Natural killer cell treated with Interleukin-12 subunit alpha and Interleukin-12 subunit beta and Interleukin-15 and Interleukin-18, amount 100 ng/mL, for 72 hours (primary cell): Measurements from ENCODE around the gene SUSD6. TPM values are rescaled to one million over a fixed set of nuclear protein-coding genes. Genes with fewer than 3 reads are reported as not detected.
A peak's percentile ranks its signal among the peaks of the same experiment; 100 is the strongest.

ENCODE experiments used
- ATAC-seq, 2 donors: fragments of 150-1000 bp; cut with Tn5 transposase in 1 of 2; sonication (Bioruptor Pico), chemical (Tn5 transposase) in 1 of 2; 2 replicates each; pipeline ENCODE4 v1.10.0; 2021
- DNase-seq: peaks from one replicate; pipeline ENCODE4 v3.0.0; 2022; ENCODE audit warnings: low spot score
- H3K27ac Mint-ChIP-seq, 2 donors: 1 replicate in 1 of 2; 2 replicates in 1 of 2; pipeline ENCODE4 v1.8.0; 2022; ENCODE audit warnings: mixed read lengths in 2 of 2, mild to moderate bottlenecking in 1 of 2, moderate library complexity in 1 of 2
- H3K27me3 Mint-ChIP-seq, 2 donors: 1 replicate in 1 of 2; 2 replicates in 1 of 2; pipeline ENCODE4 v1.8.0; 2022; ENCODE audit warnings: mixed read lengths in 2 of 2
- H3K36me3 Mint-ChIP-seq: one replicate; pipeline ENCODE4 v1.8.0; 2022; ENCODE audit warnings: mixed read lengths
- H3K4me1 Mint-ChIP-seq, 2 donors: 1 replicate in 1 of 2; 2 replicates in 1 of 2; pipeline ENCODE4 v1.8.0; 2022; ENCODE audit warnings: low read depth in 2 of 2, mixed read lengths in 2 of 2, mild to moderate bottlenecking in 1 of 2
- H3K4me3 Mint-ChIP-seq: one replicate; pipeline ENCODE4 v1.8.0; 2022; ENCODE audit warnings: mixed read lengths
- H3K9me3 Mint-ChIP-seq: 2 replicates; pipeline ENCODE4 v1.8.0; 2022; ENCODE audit warnings: mixed read lengths
- total RNA-seq, 2 donors: library from RNA; stranded (reverse); gene quantifications; one replicate each; pipeline ENCODE4 v1.2.3, GENCODE V29; 2022

SUSD6 gene, protein sequence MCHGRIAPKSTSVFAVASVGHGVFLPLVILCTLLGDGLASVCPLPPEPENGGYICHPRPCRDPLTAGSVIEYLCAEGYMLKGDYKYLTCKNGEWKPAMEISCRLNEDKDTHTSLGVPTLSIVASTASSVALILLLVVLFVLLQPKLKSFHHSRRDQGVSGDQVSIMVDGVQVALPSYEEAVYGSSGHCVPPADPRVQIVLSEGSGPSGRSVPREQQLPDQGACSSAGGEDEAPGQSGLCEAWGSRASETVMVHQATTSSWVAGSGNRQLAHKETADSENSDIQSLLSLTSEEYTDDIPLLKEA
- 100 to 1,000 TPM; 111 to 139 TPM for total RNA-seq

GRCh38 chr14:69611172-69612013 is at the start of gene SUSD6:
TSS of gene SUSD6 (plus strand) at chr14:69611596. CDS start at chr14:69658593, 46,997 bp downstream.
- Mint-ChIP-seq H3K27me3 (no peaks in the 10 kb centered on the region), H3K27ac (peak within 1 kb of the TSS; percentile 93 to 96), H3K4me1 (peaks cover 49 to 59% of the 10 kb centered on the region in 2 donors), H3K4me3 (peak within 1 kb of the TSS; percentile 90), H3K36me3 (peaks cover 12% of the 10 kb centered on the region), H3K9me3 (no peaks in the 10 kb centered on the region)
- DNase-seq (peak; percentile 92), ATAC-seq (peak; percentile 89 to 94)

GRCh38 chr14:69561893-69562292 is 49.5 kb upstream of the SUSD6 start:
- Mint-ChIP-seq H3K4me1 (no peaks in the 10 kb centered on the region), H3K4me3 (no peak overlapping the region), H3K9me3 (no peaks in the 10 kb centered on the region), H3K36me3 (no peaks in the 10 kb centered on the region), H3K27ac (no peak overlapping the region), H3K27me3 (peaks cover 33 to 52% of the 10 kb centered on the region in 2 donors)
- no peak for DNase-seq
- no peak for ATAC-seq

DNA sequence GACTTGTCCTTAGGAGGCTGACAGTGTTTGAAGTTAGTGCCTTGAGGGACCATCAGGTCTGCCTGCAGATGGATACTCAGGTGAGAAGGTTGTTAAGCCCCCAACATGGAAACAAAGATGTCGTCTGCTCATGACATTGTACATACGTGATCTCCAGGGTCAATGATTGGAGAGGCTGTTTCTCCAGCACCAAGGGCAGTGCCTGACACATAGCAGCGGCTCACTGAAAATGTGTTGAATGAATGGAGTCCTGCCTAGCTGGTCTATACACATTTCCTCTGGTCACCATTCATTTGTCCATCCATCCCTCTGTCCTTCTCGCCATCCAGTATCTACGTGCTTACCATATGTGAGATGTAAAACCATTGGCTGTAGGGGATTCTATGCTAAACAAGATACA is 43.8 kb upstream of the SUSD6 start:
- no peaks in the 10 kb centered on the region for H3K36me3 Mint-ChIP-seq
- peaks cover 47 to 60% of the 10 kb centered on the region in 2 donors for H3K27me3 Mint-ChIP-seq
- no peak overlapping the region for H3K27ac Mint-ChIP-seq
- ATAC-seq (no peak), DNase-seq (no peak)
- H3K4me1 Mint-ChIP-seq: no peaks in the 10 kb centered on the region
- H3K9me3 Mint-ChIP-seq: no peaks in the 10 kb centered on the region
- H3K4me3 Mint-ChIP-seq: no peak overlapping the region

- no peak overlapping the region for H3K4me3 Mint-ChIP-seq
- H3K36me3 Mint-ChIP-seq: no peaks in the 10 kb centered on the region
- H3K27ac Mint-ChIP-seq: no peak overlapping the region
- H3K4me1 Mint-ChIP-seq: peaks cover 5 to 7% of the 10 kb centered on the region in 2 donors
- ATAC-seq: no peak
- DNase-seq: no peak
- H3K9me3 Mint-ChIP-seq: no peaks in the 10 kb centered on the region
- peaks cover 53 to 64% of the 10 kb centered on the region in 2 donors for H3K27me3 Mint-ChIP-seq
These were observed 41.5 kb upstream of the SUSD6 start for GRCh38 chr14:69569859-69570258.

- Mint-ChIP-seq H3K27ac (no peak overlapping the region), H3K36me3 (no peaks in the 10 kb centered on the region), H3K4me1 (peaks cover 6 to 7% of the 10 kb centered on the region in 2 donors), H3K9me3 (no peaks in the 10 kb centered on the region), H3K27me3 (peaks cover 52 to 64% of the 10 kb centered on the region in 2 donors), H3K4me3 (no peak overlapping the region)
- ATAC-seq (no peak), DNase-seq (no peak)
These were observed 40.5 kb upstream of the SUSD6 start for GRCh38 chr14:69570836-69571330.

GRCh38 chr14:69571449-69572029 is 39.9 kb upstream of the SUSD6 start:
- Mint-ChIP-seq H3K27ac (no peak overlapping the region), H3K4me3 (no peak overlapping the region), H3K27me3 (peaks cover 53 to 64% of the 10 kb centered on the region in 2 donors), H3K4me1 (peaks cover 6 to 7% of the 10 kb centered on the region in 2 donors), H3K36me3 (no peaks in the 10 kb centered on the region), H3K9me3 (no peaks in the 10 kb centered on the region)
- ATAC-seq (no peak), DNase-seq (no peak)

- H3K4me1 Mint-ChIP-seq: peaks cover 6 to 7% of the 10 kb centered on the region in 2 donors
- no peak for DNase-seq
- no peak for ATAC-seq
- H3K27ac Mint-ChIP-seq: no peak overlapping the region
- H3K9me3 Mint-ChIP-seq: no peaks in the 10 kb centered on the region
- H3K4me3 Mint-ChIP-seq: no peak overlapping the region
- no peaks in the 10 kb centered on the region for H3K36me3 Mint-ChIP-seq
- H3K27me3 Mint-ChIP-seq: peaks cover 52 to 62% of the 10 kb centered on the region in 2 donors
These were observed 39.2 kb upstream of the SUSD6 start for GRCh38 chr14:69572030-69572840.

GRCh38 chr14:69572841-69573135 is 38.6 kb upstream of the SUSD6 start:
- peaks cover 6 to 7% of the 10 kb centered on the region in 2 donors for H3K4me1 Mint-ChIP-seq
- H3K27ac Mint-ChIP-seq: no peak overlapping the region
- H3K36me3 Mint-ChIP-seq: no peaks in the 10 kb centered on the region
- ATAC-seq: no peak
- no peaks in the 10 kb centered on the region for H3K9me3 Mint-ChIP-seq
- H3K27me3 Mint-ChIP-seq: peaks cover 48 to 58% of the 10 kb centered on the region in 2 donors
- H3K4me3 Mint-ChIP-seq: no peak overlapping the region
- DNase-seq: no peak

DNA sequence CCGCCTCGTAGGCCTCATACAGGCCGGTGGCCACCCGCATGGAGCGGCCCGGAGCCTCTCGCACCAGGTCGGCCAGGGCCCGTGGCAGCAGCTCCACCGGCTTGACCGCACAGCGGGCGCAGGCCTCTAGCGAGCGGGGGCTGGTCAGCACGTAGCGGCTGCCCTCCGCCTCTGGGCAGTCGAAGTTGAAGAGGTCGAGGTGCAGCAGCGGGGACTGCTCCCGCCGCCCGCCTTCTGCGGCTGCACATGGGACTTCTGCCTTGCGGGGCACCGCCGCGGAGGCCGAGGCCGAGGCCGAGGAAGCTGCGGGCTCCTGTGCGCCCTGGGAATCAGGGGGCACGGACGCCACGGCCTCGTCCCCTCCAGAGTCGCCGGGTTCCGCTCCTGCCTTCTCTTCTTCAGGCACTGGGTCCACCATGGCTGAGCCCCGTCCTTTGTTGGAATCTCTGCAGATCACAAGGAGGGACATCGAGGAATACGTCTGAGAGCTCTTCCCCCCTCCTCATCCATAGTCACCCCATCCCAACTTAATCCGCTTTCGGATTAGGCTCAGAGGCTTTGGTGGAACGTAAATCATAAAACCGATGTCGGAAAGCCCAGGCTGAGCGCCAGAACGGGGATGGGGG is 38.1 kb upstream of the SUSD6 start:
- Mint-ChIP-seq H3K9me3 (no peaks in the 10 kb centered on the region), H3K4me1 (peaks cover 6 to 7% of the 10 kb centered on the region in 2 donors), H3K27me3 (peaks cover 42 to 53% of the 10 kb centered on the region in 2 donors), H3K36me3 (no peaks in the 10 kb centered on the region), H3K4me3 (no peak overlapping the region), H3K27ac (no peak overlapping the region)
- ATAC-seq: no peak
- DNase-seq: no peak

GRCh38 chr14:69573831-69574262 is 37.5 kb upstream of the SUSD6 start:
- ATAC-seq: no peak

GRCh38 chr14:69574263-69574953 is 37.0 kb upstream of the SUSD6 start, which contains the start of gene CCDC177:
TSS of gene CCDC177 (minus strand) at chr14:69574871. CDS start at chr14:69573622, 1,249 bp downstream.
- peak; percentile 75 to 78 for ATAC-seq
- H3K4me3 Mint-ChIP-seq: peak within 1 kb of the TSS; percentile 68
- H3K27ac Mint-ChIP-seq: no peak within 1 kb of the TSS
- peaks cover 36 to 42% of the 10 kb centered on the region in 2 donors for H3K27me3 Mint-ChIP-seq
- no peaks in the 10 kb centered on the region for H3K9me3 Mint-ChIP-seq
- H3K36me3 Mint-ChIP-seq: no peaks in the 10 kb centered on the region
- peaks cover 6 to 7% of the 10 kb centered on the region in 2 donors for H3K4me1 Mint-ChIP-seq
- DNase-seq: peak; percentile 69

More at GRCh38 chr14:69573831-69574262, 37.5 kb upstream of the SUSD6 start:
- Mint-ChIP-seq H3K36me3 (no peaks in the 10 kb centered on the region), H3K4me1 (peaks cover 6 to 7% of the 10 kb centered on the region in 2 donors), H3K4me3 (no peak overlapping the region), H3K9me3 (no peaks in the 10 kb centered on the region), H3K27ac (no peak overlapping the region), H3K27me3 (peaks cover 39 to 47% of the 10 kb centered on the region in 2 donors)
- no peak for DNase-seq

DNA sequence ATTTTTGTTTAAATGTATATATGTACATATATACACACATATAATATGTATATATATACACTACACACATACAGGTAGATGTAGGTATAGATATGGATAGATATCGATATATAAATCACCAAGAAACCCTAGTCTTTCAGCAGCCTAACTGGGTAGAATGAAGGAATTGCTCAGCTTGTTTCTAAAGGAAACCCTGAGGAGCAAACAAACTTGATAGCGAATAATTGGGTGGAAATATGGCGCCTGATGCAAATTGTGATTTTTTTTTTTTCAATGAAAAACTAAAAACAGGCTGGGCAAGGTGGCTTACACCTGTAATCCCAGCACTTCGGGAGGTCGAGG is 36.5 kb upstream of the SUSD6 start:
- no peak for ATAC-seq
- peak overlapping the region; percentile 68 for H3K4me3 Mint-ChIP-seq
- H3K27me3 Mint-ChIP-seq: peaks cover 31 to 36% of the 10 kb centered on the region in 2 donors
- H3K27ac Mint-ChIP-seq: no peak overlapping the region
- H3K4me1 Mint-ChIP-seq: peaks cover 6 to 7% of the 10 kb centered on the region in 2 donors
- DNase-seq: no peak
- H3K9me3 Mint-ChIP-seq: no peaks in the 10 kb centered on the region
- H3K36me3 Mint-ChIP-seq: no peaks in the 10 kb centered on the region
